ENCODE measurements around the gene HARS1. TPM values are rescaled to one million over a fixed set of nuclear protein-coding genes. Genes with fewer than 3 reads are reported as not detected.

The HARS1 gene
- total and polyA plus RNA-seq, 2 of the 13 experiments (the other 11 are each of a cell fraction or from before 2014, with no cell fraction given) = 36.9 to 66.2 TPM

- TF ChIP-seq GTF3A (CRISPR knock-in tag; conservative IDR thresholded peaks at IDR 0.05) (no peak), CEBPG (CRISPR knock-in tag; IDR thresholded peaks at IDR 0.05) (peak; percentile 77), ZNF24 (IDR thresholded peaks at IDR 0.05) (no peak), POLR2A (IDR thresholded peaks at IDR 0.05; ENCODE audit: insufficient read depth in 1 of 2, low read depth in 2 of 2, low read length in 2 of 2) (peak; percentile 72 to 84), ZNF17 (CRISPR knock-in tag; IDR thresholded peaks at IDR 0.05) (no peak), SOX6 (IDR thresholded peaks at IDR 0.05) (no peak), SOX6 (CRISPR knock-in tag; IDR thresholded peaks at IDR 0.05) (0 out of 2 replicates have a peak, but pooled peaks have one; percentile 29), FOXA1 (IDR thresholded peaks at IDR 0.05) (no peak), FOXA1 (CRISPR knock-in tag; IDR thresholded peaks at IDR 0.05) (no peak), ZNF20 (CRISPR knock-in tag; IDR thresholded peaks at IDR 0.05) (no peak), DR1 (CRISPR knock-in tag; IDR thresholded peaks at IDR 0.05) (no peak), MTA1 (CRISPR knock-in tag; IDR thresholded peaks at IDR 0.05; ENCODE audit: borderline replicate concordance) (no peak), ISL2 (CRISPR knock-in tag; IDR thresholded peaks at IDR 0.05) (no peak), SETDB1 (CRISPR knock-in tag; IDR thresholded peaks at IDR 0.05; ENCODE audit: borderline replicate concordance) (no peak), HDAC2 (CRISPR knock-in tag; IDR thresholded peaks at IDR 0.05) (peak; percentile 88), SUZ12 (IDR thresholded peaks at IDR 0.05; ENCODE audit: low read depth, low read length) (no peak), YY1 (IDR thresholded peaks at IDR 0.05; ENCODE audit: insufficient read depth, insufficient replicate concordance, low read depth, low read length) (peak; percentile 96), AHR (CRISPR knock-in tag; IDR thresholded peaks at IDR 0.05) (peak; percentile 69), ZNF337 (CRISPR knock-in tag; IDR thresholded peaks at IDR 0.05; ENCODE audit: borderline replicate concordance, low read depth) (0 out of 2 replicates have a peak, but pooled peaks have one; percentile 66), ZNF432 (CRISPR knock-in tag; IDR thresholded peaks at IDR 0.05; ENCODE audit: borderline replicate concordance) (no peak), MLX (CRISPR knock-in tag; IDR thresholded peaks at IDR 0.05) (peak; percentile 24; the same call in 1 of the 2 replicates), ATF1 (CRISPR knock-in tag; IDR thresholded peaks at IDR 0.05) (peak; percentile 81), HIVEP1 (CRISPR knock-in tag; IDR thresholded peaks at IDR 0.05) (no peak), ZNF292 (CRISPR knock-in tag; IDR thresholded peaks at IDR 0.05; ENCODE audit: borderline replicate concordance, low read depth) (no peak; the same call in 1 of the 2 replicates), GABPA (IDR thresholded peaks at IDR 0.05; ENCODE audit: low read depth, low read length) (no peak), GABPA (CRISPR knock-in tag; IDR thresholded peaks at IDR 0.05; ENCODE audit: low read depth) (peak; percentile 77), ZNF605 (CRISPR knock-in tag; IDR thresholded peaks at IDR 0.05) (no peak)
- TF ChIP-seq, protein P1, sequence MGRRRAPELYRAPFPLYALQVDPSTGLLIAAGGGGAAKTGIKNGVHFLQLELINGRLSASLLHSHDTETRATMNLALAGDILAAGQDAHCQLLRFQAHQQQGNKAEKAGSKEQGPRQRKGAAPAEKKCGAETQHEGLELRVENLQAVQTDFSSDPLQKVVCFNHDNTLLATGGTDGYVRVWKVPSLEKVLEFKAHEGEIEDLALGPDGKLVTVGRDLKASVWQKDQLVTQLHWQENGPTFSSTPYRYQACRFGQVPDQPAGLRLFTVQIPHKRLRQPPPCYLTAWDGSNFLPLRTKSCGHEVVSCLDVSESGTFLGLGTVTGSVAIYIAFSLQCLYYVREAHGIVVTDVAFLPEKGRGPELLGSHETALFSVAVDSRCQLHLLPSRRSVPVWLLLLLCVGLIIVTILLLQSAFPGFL (CRISPR knock-in tag; IDR thresholded peaks at IDR 0.05) = no peak
- TF ChIP-seq, protein P2, sequence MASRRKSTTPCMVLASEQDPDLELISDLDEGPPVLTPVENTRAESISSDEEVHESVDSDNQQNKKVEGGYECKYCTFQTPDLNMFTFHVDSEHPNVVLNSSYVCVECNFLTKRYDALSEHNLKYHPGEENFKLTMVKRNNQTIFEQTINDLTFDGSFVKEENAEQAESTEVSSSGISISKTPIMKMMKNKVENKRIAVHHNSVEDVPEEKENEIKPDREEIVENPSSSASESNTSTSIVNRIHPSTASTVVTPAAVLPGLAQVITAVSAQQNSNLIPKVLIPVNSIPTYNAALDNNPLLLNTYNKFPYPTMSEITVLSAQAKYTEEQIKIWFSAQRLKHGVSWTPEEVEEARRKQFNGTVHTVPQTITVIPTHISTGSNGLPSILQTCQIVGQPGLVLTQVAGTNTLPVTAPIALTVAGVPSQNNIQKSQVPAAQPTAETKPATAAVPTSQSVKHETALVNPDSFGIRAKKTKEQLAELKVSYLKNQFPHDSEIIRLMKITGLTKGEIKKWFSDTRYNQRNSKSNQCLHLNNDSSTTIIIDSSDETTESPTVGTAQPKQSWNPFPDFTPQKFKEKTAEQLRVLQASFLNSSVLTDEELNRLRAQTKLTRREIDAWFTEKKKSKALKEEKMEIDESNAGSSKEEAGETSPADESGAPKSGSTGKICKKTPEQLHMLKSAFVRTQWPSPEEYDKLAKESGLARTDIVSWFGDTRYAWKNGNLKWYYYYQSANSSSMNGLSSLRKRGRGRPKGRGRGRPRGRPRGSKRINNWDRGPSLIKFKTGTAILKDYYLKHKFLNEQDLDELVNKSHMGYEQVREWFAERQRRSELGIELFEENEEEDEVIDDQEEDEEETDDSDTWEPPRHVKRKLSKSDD (CRISPR knock-in tag; IDR thresholded peaks at IDR 0.05; ENCODE audit: low read depth) = no peak
These were observed 9.3 kb upstream of the HARS1 start, which contains the start of gene ZMAT2 (continued) for GRCh38 chr5:140700177-140701144.
